WI38 (cell line): Measurements from ENCODE around the gene KCNAB2.
A peak's percentile ranks its signal among the peaks of the same experiment; 100 is the strongest.

Experiments
- H3K4me3 ChIP-seq: 2 replicates; pipeline ENCODE4 v1.5.1; 2011; ENCODE audit warnings: low read depth, mild to moderate bottlenecking, control low read depth, low read length
- CTCF ChIP-seq: IDR thresholded peaks from 2 replicates; pipeline ENCODE4 v1.5.1; 2012; ENCODE audit warnings: low read depth, mild to moderate bottlenecking, control low read depth, low read length

KCNAB2 gene

GRCh38 chr1:6080469-6080868 lies 34.8 kb downstream of the KCNAB2 start:
- no peak for TF ChIP-seq CTCF
- H3K4me3 ChIP-seq: no peak overlapping the region

- no peak overlapping the region for H3K4me3 ChIP-seq
- TF ChIP-seq CTCF: no peak
Measured at GRCh38 chr1:6081901-6082300, 36.2 kb downstream of the KCNAB2 start.

- no peak overlapping the region for H3K4me3 ChIP-seq
- peak; percentile 30 for TF ChIP-seq CTCF
Measured at GRCh38 chr1:6082430-6082971, 36.8 kb downstream of the KCNAB2 start.

- no peak for TF ChIP-seq CTCF
- H3K4me3 ChIP-seq: no peak overlapping the region
Measured at GRCh38 chr1:6083385-6083784, 37.7 kb downstream of the KCNAB2 start.

- H3K4me3 ChIP-seq: no peak overlapping the region
Measured at GRCh38 chr1:6083801-6084446, 38.2 kb downstream of the KCNAB2 start.

GRCh38 chr1:6084781-6085495 lies 39.2 kb downstream of the KCNAB2 start:
- H3K4me3 ChIP-seq: no peak overlapping the region
- no peak for TF ChIP-seq CTCF

More at GRCh38 chr1:6083801-6084446, 38.2 kb downstream of the KCNAB2 start:
- TF ChIP-seq CTCF: no peak

- no peak overlapping the region for H3K4me3 ChIP-seq
- TF ChIP-seq CTCF: no peak
Measured at GRCh38 chr1:6085666-6086065, 40.0 kb downstream of the KCNAB2 start.
